DND-41 (cell line): ENCODE measurements around the gene TTBK1.

Experiments used
- CTCF ChIP-seq: IDR thresholded peaks from 2 replicates; pipeline ENCODE4 v1.5.1; 2012; ENCODE audit warnings: borderline replicate concordance, low read length, moderate library complexity, mild to moderate bottlenecking; ENCODE audit not compliant: poor library complexity, severe bottlenecking; ENCODE audit errors: extremely low read depth
- EZH2 ChIP-seq: IDR thresholded peaks from 3 replicates; pipeline ENCODE4 v1.6.1; 2012; ENCODE audit warnings: borderline replicate concordance, low read depth, mild to moderate bottlenecking, moderate library complexity, low read length, inconsistent platforms; ENCODE audit not compliant: severe bottlenecking

DNA sequence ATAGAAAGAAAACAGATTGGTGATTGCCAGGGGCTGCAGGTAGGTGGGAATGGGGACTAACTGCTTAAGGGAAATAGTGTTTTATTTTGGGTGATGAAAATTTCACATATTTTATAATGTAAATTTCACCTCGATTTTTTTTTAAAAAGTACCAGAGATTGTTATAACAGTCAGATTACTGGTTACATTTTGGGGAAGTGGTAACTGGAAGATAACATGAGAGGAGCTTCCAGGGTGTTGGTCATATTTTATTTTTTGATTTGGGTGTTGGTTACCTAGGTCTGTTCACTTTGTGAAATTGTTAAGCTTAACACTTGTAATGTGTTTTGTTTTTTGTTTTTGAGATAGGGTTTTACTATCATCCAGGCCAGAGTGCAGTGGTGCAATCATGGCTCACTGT is 82.6 kb downstream of the TTBK1 start:
- TF ChIP-seq CTCF, result no peak
- no peak for TF ChIP-seq EZH2
